Activated CD4-positive, alpha-beta T cell treated with anti-CD3 and anti-CD28 coated beads, Interleukin-2, amount 50 U/mL, for 48 hours (primary cell): ENCODE data around the gene ACACB.
A peak's percentile ranks its signal among the peaks of the same experiment; 100 is the strongest.

Experiments used
- DNase-seq, 2 experiments: peaks; one replicate each; pipeline ENCODE4 v3.0.0-alpha.2; 2020

Gene ACACB

DNA sequence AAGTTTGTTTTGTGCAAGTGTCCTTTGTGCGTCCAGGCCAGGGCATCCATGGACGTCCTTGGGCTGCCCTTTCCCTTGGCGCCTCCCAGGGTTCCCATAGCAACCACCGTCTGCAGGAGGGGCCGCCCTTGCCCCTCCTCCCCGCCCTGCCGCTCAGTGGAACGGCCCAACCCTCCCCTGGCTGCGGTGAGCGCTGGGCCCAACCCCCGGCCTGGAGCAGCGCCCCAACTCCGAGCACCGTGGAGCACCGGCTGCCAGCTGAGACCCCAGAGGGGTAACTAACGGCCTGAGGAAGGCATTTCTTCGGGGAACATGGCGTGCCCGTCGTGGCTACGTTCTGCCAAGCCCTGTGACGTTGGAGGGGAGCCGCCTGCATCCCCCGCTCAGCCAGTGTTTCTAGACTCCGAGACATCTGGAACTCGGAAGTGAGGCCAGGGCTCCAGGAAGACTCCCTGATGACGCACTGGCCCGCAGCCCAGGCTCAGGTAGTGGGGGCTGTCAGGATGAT lies 5.3 kb upstream of the ACACB start:
- DNase-seq: peak; percentile 56 to 63

GRCh38 chr12:109112720-109113465 lies 3.5 kb upstream of the ACACB start:
- no peak for DNase-seq

GRCh38 chr12:109113661-109114321 lies 2.6 kb upstream of the ACACB start:
- DNase-seq: no peak

DNA sequence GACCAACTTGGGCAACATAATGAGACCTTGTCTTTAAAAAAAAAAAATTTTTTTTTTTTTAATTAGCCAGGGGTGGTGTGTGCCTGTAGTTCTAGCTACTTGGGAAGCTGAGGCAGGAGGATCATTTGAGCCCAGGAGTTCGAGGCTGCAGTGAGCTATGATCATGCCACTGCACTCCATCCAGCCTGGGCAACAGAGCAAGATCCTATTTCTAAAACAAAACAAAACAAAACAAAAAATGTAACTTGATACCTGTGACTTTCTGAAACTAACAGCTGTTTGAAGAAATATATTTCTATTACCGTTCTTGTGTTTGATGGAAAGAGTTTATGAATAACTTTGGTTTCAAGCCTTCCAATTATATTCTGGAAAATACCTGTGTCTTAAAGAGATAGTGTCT lies 1.7 kb upstream of the ACACB start:
- no peak for DNase-seq

DNA sequence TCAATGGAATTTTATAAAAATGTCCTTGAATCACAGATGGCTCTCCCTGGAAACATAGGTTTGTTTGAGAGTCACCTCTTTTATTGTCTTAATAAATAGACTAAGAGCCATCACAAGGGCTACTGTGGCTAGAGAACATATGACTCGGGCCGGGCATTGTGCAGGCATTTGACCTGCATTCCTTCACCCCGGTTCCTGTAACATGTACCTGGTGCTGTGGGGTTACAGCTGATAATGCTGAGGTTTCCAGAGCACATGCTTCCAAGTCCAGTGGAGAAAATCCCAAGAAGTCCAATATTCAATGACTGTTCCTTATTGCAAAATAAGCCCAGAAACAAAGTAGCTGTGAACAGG lies 1.0 kb upstream of the ACACB start:
- no peak for DNase-seq

- no peak for DNase-seq
Observed at GRCh38 chr12:109116611-109116949, 193 bp downstream of the ACACB start.

GRCh38 chr12:109120095-109120494 lies 3.7 kb downstream of the ACACB start:
- DNase-seq: no peak

GRCh38 chr12:109120557-109120956 lies 4.2 kb downstream of the ACACB start:
- no peak for DNase-seq

GRCh38 chr12:109121346-109121880 lies 5.0 kb downstream of the ACACB start:
- no peak for DNase-seq

DNA sequence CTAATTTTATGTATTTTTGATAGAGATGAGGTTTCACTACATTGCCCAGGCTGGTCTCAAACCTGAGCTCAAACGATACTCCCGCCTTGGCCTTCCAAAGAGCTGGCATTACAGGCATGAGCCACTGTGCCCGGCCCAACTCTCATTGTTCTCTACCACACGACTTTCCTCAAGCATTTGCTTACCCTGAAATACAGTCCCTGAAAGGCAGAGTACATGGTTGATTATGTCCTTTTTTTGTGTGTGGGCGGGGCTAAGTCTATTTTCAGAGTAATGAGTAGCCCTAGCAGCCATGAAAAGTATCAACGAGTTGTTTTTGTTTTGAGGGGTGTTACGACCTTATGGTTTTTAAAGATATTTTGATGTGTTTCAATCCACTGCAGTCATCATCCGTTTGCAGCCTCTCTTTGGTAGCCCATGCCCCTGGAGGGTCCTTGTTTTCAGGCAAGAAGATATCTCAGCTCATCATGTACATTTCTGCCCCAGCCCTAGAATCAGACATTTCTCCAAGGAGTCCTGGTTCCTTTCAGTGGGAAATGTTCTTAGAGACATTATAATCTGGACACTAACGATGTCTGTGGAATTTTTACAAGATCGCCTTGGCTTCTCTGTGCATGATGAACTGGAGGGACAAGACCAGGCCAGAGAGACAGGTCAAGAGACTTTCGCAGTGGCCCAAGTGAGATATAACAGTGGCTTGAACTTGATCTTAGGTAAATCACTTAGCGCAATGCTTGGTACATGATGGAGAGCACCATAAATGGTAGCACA lies 8.7 kb downstream of the ACACB start:
- no peak for DNase-seq

DNA sequence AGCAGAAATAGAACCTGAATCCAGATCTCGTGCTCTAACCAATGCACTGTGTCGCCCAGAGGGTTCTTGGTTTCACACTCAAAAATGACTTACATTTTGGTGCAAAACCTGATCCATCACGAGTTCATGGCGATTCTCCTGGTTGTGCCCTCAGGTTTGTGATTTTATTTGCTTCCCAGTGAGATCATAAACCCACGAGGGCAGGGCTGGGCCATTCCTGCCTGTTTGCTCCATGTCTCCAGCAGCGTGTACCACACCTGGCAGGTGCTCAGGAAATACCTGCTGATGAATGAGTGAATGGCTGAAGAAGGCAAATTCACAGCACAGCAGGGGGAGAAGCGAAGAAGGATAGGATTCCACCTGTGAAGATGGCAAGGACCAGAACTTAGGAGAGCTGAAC lies 9.4 kb downstream of the ACACB start:
- DNase-seq: no peak

- DNase-seq: no peak
Observed at GRCh38 chr12:109126784-109127183, 10.4 kb downstream of the ACACB start.

DNA sequence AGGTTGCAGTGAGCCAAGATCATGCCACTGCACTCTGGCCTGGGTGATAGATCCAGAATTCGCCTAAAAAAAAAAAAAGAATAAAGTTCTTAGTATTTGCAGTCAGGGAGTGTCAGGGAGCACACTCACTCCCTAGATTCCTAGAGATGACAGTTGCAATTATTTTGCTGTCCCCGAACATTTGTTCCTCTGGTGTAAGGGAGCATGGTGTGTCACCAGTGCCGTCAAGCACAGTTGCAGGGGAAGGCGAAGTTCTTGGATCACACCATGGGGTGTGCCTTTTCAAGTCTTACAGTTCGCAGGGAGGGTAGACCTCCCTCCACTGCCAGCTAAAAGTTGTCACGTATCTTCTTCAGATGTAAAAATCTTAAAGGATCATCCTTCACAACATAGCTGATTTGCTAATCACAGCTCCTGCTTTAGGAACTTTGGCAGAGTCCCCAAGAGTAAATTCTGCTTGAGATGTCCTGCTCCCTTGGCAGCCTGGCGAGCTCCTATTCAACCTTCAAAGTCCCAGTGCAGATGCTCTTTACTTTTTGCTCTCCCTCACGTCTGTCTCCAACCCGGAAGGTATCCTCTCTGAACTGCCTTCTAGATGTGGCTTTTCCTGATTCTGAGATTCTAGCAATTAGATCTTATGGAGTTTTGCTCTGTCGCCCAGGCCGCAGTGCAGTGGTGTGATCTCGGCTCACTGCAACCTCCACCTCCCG lies 11.3 kb downstream of the ACACB start:
- no peak for DNase-seq

DNA sequence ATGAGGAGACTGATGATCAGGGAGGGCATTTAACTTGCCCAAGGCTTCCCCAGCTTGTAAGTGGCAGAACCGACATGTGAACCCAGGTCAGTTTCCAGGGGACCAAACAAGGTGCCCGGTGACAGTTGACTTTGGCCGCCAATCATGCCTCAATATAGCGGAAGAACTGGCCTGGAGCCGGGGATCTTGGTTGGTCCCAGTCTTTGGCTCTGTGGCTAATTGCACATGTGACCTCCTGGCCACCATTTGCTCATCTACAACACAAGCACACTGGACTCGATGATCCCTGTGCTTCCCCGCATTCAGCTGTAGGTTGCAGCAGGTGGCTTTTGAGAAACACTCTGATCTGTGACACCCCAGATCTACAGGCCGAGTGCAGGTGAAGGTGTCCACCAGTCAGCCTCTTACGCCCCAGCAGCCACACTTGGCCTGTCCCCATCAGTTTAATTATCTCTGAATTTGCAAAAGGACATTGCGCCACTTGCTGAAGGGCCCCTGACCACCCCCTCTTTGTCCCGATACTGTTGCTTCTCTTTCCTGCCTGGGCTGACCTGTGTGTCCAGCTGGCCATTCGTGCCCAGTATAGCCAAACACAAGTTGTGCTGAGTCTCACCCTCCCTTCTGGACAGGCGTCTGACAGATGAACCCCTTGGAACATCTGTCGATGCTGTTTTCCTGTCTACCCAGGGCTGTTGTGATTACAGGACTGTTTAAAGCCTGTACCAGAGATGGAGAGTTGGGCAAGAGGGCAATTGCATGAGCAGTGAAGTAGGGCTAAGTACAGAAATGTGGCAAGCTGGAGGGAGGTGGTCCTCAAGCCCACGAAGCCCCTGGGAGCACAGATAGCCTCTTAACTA lies 14.1 kb downstream of the ACACB start:
- no peak for DNase-seq

DNA sequence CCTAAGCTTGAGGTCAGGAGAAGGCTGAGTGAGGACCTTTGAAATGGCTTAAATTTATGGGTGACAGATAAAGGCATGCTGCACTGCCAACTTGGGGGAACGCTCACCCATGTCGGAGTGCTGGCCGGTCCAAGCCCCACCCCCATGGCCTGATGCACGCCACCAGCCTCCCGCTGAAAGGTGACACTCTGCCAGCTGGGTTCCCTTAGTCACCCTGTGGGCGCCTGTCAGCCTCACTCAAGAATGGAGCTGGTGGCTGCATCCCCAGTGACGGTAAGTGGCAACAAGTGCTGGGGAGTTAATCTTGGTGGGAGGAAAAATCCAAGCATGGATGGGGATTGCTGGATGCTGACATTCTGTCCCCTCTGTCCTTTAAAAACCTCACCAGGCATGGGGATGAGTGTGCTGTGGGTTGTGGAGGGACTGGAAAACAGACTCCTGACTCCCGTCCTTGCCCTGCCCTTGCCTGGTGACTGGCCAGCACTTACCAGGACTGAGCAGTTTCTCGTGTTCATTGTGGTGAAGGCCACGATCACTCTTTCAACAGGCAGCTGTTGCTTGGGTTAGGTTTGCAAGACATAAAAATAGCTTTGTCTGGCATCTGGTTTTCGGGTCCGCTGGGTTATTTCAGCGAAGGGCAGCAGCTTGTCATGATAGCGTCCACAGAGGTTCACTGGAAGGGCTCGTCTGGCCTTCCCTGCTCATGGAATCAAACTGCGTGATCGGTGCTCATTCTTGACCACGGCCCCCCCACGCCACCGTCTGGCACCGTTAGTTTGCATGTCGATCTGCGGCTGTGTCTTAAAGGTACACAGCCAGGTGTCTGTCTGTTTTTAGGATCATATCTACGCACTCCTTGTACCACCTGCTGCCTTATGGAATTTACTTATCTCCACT lies 15.0 kb downstream of the ACACB start:
- DNase-seq: no peak

DNA sequence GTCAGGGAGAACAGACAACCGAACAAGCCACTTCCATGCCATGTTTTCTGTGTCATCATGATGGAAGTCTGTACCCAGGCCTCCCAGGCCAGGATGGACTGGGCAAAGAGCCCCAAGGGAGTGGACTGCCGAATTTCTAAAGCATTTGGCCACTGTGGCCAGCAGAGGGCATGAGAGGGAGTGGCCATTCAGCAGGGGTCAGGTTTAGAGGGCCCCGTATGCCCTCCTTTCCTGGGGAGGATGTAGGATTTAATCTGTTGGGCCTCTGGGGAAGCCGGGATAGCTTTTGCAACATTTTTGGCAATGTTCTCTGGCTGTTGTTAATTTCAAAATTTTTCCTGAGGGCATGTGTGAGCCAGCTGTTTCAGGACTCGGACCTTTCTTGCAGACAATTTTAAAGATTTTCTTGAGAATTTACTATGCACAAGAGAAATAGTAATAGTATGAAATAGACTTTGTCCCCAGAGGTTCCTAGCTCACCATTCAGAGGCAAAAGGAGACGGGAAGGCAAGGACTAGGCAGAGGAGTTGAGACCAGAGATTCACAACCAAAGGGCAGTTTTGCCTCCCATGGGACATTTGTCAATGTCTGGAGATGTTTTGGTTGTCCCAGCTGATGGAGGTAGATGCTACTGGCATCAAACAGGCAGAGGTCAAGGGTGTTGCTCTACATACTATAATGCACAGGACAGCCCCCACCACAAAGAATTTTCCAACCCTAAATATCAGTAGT lies 18.0 kb downstream of the ACACB start:
- DNase-seq: no peak

DNA sequence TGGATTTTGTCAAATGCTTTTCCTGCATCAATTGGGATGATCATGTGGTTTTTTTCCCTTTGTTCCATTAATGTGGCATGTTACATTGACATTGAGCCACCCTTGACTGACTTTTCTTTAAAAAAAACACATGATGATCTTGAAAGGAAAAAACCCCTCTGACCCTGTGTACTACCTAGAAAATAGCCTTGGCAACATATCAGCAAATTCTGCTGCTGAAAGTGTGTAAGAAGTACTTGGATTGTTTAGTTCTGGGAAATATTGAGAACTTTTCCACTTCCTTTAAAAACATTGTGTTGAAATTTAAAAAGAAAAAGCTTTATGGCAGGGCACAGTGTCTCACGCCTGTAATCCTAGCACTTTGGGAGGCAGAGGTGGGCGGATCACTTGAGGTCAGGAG lies 20.7 kb downstream of the ACACB start:
- DNase-seq: no peak

- no peak for DNase-seq
Observed at GRCh38 chr12:109139360-109139759, 23.0 kb downstream of the ACACB start.

GRCh38 chr12:109139791-109140190 lies 23.4 kb downstream of the ACACB start:
- DNase-seq: no peak

- DNase-seq: no peak
Observed at GRCh38 chr12:109140560-109140959, 24.2 kb downstream of the ACACB start.
